ENCODE measurements around the gene KRT2.
A peak's percentile ranks its signal among the peaks of the same experiment; 100 is the strongest.

KRT2 gene

GRCh38 chr12:52691076-52691840 is 39.2 kb upstream of the KRT2 start:
- H2BK15ac ChIP-seq (ENCODE audit: low read depth, poor library complexity, severe bottlenecking): no peak overlapping the region
- DNase-seq: no peak
- no peak overlapping the region for H4K8ac ChIP-seq (ENCODE audit: low read length)
- no peaks in the 10 kb centered on the region for H3K9me3 ChIP-seq (ENCODE audit: control insufficient read depth, low read length)
- peaks cover 4% of the 10 kb centered on the region for H3K4me1 ChIP-seq (ENCODE audit: control insufficient read depth, insufficient read depth, low read depth, low read length)
- no peaks in the 10 kb centered on the region for H3K36me3 ChIP-seq (ENCODE audit: control insufficient read depth in 1 of 2, insufficient read depth in 2 of 2, low read depth in 1 of 2, low read length in 2 of 2)
- H2BK5ac ChIP-seq (ENCODE audit: low read depth, low read length, poor library complexity, severe bottlenecking): no peak overlapping the region
- H3K18ac ChIP-seq (ENCODE audit: low read depth in 1 of 2, low read length in 2 of 2): no peak overlapping the region
- H3K9ac ChIP-seq (ENCODE audit: low read length): no peak overlapping the region
- peak overlapping the region; percentile 60 for H3K4me2 ChIP-seq (ENCODE audit: low read length, poor library complexity, severe bottlenecking)
- no peak overlapping the region for H2BK120ac ChIP-seq (ENCODE audit: low read depth, low read length)
- H2AFZ ChIP-seq (ENCODE audit: low read depth, low read length): no peak overlapping the region
- no peaks in the 10 kb centered on the region for H3K79me1 ChIP-seq (replicated peaks; ENCODE audit: low read length, poor library complexity, severe bottlenecking)
- H3K4me3 ChIP-seq (ENCODE audit: insufficient read depth in 1 of 2, low read depth in 1 of 2, low read length in 2 of 2): peak overlapping the region in 1 of 2 experiments; percentile 47
- no peak overlapping the region for H2BK12ac ChIP-seq (ENCODE audit: low read length in 2 of 2)
- H3K23ac ChIP-seq (ENCODE audit: low read length in 2 of 2): no peak overlapping the region
- H3K27ac ChIP-seq (ENCODE audit: low read length, poor library complexity, severe bottlenecking): no peak overlapping the region
- 8% methylated on average over 44 of the region's 45 CpGs for WGBS
- no peak overlapping the region for H4K91ac ChIP-seq (ENCODE audit: low read length)
- peak overlapping the region in 1 of 2 experiments; percentile 92 for H3K14ac ChIP-seq (ENCODE audit: low read length in 2 of 2)
- no peak overlapping the region for H3K4ac ChIP-seq (ENCODE audit: low read depth in 1 of 2, low read length in 2 of 2)
- H2AK5ac ChIP-seq (ENCODE audit: low read length, severe bottlenecking): no peak overlapping the region
- H3K27me3 ChIP-seq (ENCODE audit: control insufficient read depth in 1 of 2, insufficient read depth in 1 of 2, low read length in 2 of 2): peaks cover 72 to 95% of the 10 kb centered on the region in 2 experiments

- peak overlapping the region in 1 of 2 experiments; percentile 47 for H3K4me3 ChIP-seq (ENCODE audit: insufficient read depth in 1 of 2, low read depth in 1 of 2, low read length in 2 of 2)
- H3K27ac ChIP-seq (ENCODE audit: low read length, poor library complexity, severe bottlenecking): no peak overlapping the region
- H3K36me3 ChIP-seq (ENCODE audit: control insufficient read depth in 1 of 2, insufficient read depth in 2 of 2, low read depth in 1 of 2, low read length in 2 of 2): no peaks in the 10 kb centered on the region
- H3K9me3 ChIP-seq (ENCODE audit: control insufficient read depth, low read length): no peaks in the 10 kb centered on the region
- no peak overlapping the region for H3K4me2 ChIP-seq (ENCODE audit: low read length, poor library complexity, severe bottlenecking)
- peak overlapping the region in 1 of 2 experiments; percentile 26 for H3K23ac ChIP-seq (ENCODE audit: low read length in 2 of 2)
- peaks cover 4% of the 10 kb centered on the region for H3K4me1 ChIP-seq (ENCODE audit: control insufficient read depth, insufficient read depth, low read depth, low read length)
- no peak overlapping the region for H2BK12ac ChIP-seq (ENCODE audit: low read length in 2 of 2)
- WGBS: 54% methylated on average over 8 of the region's 8 CpGs
- H2AK5ac ChIP-seq (ENCODE audit: low read length, severe bottlenecking): no peak overlapping the region
- H4K91ac ChIP-seq (ENCODE audit: low read length): no peak overlapping the region
- no peak overlapping the region for H3K18ac ChIP-seq (ENCODE audit: low read depth in 1 of 2, low read length in 2 of 2)
- no peak overlapping the region for H3K4ac ChIP-seq (ENCODE audit: low read depth in 1 of 2, low read length in 2 of 2)
- H3K14ac ChIP-seq (ENCODE audit: low read length in 2 of 2): no peak overlapping the region
- no peak overlapping the region for H2BK15ac ChIP-seq (ENCODE audit: low read depth, poor library complexity, severe bottlenecking)
- no peak for DNase-seq
- no peak overlapping the region for H2BK120ac ChIP-seq (ENCODE audit: low read depth, low read length)
- no peak overlapping the region for H3K9ac ChIP-seq (ENCODE audit: low read length)
- H3K27me3 ChIP-seq (ENCODE audit: control insufficient read depth in 1 of 2, insufficient read depth in 1 of 2, low read length in 2 of 2): peaks cover 77 to 95% of the 10 kb centered on the region in 2 experiments
- H4K8ac ChIP-seq (ENCODE audit: low read length): no peak overlapping the region
- H3K79me1 ChIP-seq (replicated peaks; ENCODE audit: low read length, poor library complexity, severe bottlenecking): no peaks in the 10 kb centered on the region
- H2AFZ ChIP-seq (ENCODE audit: low read depth, low read length): no peak overlapping the region
- H2BK5ac ChIP-seq (ENCODE audit: low read depth, low read length, poor library complexity, severe bottlenecking): no peak overlapping the region
Observed at GRCh38 chr12:52690351-52691075, 38.5 kb upstream of the KRT2 start.

- Histone ChIP-seq H3K18ac (ENCODE audit: low read depth in 1 of 2, low read length in 2 of 2) (no peak overlapping the region), H2BK12ac (ENCODE audit: low read length in 2 of 2) (no peak overlapping the region), H3K36me3 (ENCODE audit: control insufficient read depth in 1 of 2, insufficient read depth in 2 of 2, low read depth in 1 of 2, low read length in 2 of 2) (no peaks in the 10 kb centered on the region), H2AFZ (ENCODE audit: low read depth, low read length) (no peak overlapping the region), H2BK120ac (ENCODE audit: low read depth, low read length) (no peak overlapping the region), H4K91ac (ENCODE audit: low read length) (no peak overlapping the region), H2AK5ac (ENCODE audit: low read length, severe bottlenecking) (no peak overlapping the region), H3K27me3 (ENCODE audit: control insufficient read depth in 1 of 2, insufficient read depth in 1 of 2, low read length in 2 of 2) (peaks cover 79 to 93% of the 10 kb centered on the region in 2 experiments), H3K27ac (ENCODE audit: low read length, poor library complexity, severe bottlenecking) (no peak overlapping the region), H3K14ac (ENCODE audit: low read length in 2 of 2) (no peak overlapping the region), H3K4me3 (ENCODE audit: insufficient read depth in 1 of 2, low read depth in 1 of 2, low read length in 2 of 2) (no peak overlapping the region), H2BK5ac (ENCODE audit: low read depth, low read length, poor library complexity, severe bottlenecking) (no peak overlapping the region), H3K9ac (ENCODE audit: low read length) (no peak overlapping the region), H3K4me2 (ENCODE audit: low read length, poor library complexity, severe bottlenecking) (no peak overlapping the region), H2BK15ac (ENCODE audit: low read depth, poor library complexity, severe bottlenecking) (no peak overlapping the region), H3K4ac (ENCODE audit: low read depth in 1 of 2, low read length in 2 of 2) (no peak overlapping the region), H3K79me1 (replicated peaks; ENCODE audit: low read length, poor library complexity, severe bottlenecking) (no peaks in the 10 kb centered on the region), H3K23ac (ENCODE audit: low read length in 2 of 2) (no peak overlapping the region), H3K9me3 (ENCODE audit: control insufficient read depth, low read length) (no peaks in the 10 kb centered on the region), H4K8ac (ENCODE audit: low read length) (no peak overlapping the region), H3K4me1 (ENCODE audit: control insufficient read depth, insufficient read depth, low read depth, low read length) (peaks cover 4% of the 10 kb centered on the region)
- no peak for DNase-seq
- WGBS: 56% methylated on average over 1 of the region's 1 CpG
Observed at GRCh38 chr12:52689936-52690335, 37.9 kb upstream of the KRT2 start.

- Histone ChIP-seq H3K36me3 (ENCODE audit: control insufficient read depth in 1 of 2, insufficient read depth in 2 of 2, low read depth in 1 of 2, low read length in 2 of 2) (no peaks in the 10 kb centered on the region), H2BK15ac (ENCODE audit: low read depth, poor library complexity, severe bottlenecking) (no peak overlapping the region), H3K14ac (ENCODE audit: low read length in 2 of 2) (no peak overlapping the region), H3K27me3 (ENCODE audit: control insufficient read depth in 1 of 2, insufficient read depth in 1 of 2, low read length in 2 of 2) (peaks cover 84 to 91% of the 10 kb centered on the region in 2 experiments), H3K4ac (ENCODE audit: low read depth in 1 of 2, low read length in 2 of 2) (no peak overlapping the region), H3K23ac (ENCODE audit: low read length in 2 of 2) (no peak overlapping the region), H4K91ac (ENCODE audit: low read length) (no peak overlapping the region), H3K9me3 (ENCODE audit: control insufficient read depth, low read length) (no peaks in the 10 kb centered on the region), H3K27ac (ENCODE audit: low read length, poor library complexity, severe bottlenecking) (no peak overlapping the region), H3K9ac (ENCODE audit: low read length) (no peak overlapping the region), H3K18ac (ENCODE audit: low read depth in 1 of 2, low read length in 2 of 2) (no peak overlapping the region), H2BK120ac (ENCODE audit: low read depth, low read length) (no peak overlapping the region), H3K4me3 (ENCODE audit: insufficient read depth in 1 of 2, low read depth in 1 of 2, low read length in 2 of 2) (no peak overlapping the region), H2BK12ac (ENCODE audit: low read length in 2 of 2) (no peak overlapping the region), H2BK5ac (ENCODE audit: low read depth, low read length, poor library complexity, severe bottlenecking) (no peak overlapping the region), H4K8ac (ENCODE audit: low read length) (no peak overlapping the region), H2AK5ac (ENCODE audit: low read length, severe bottlenecking) (no peak overlapping the region), H2AFZ (ENCODE audit: low read depth, low read length) (no peak overlapping the region), H3K79me1 (replicated peaks; ENCODE audit: low read length, poor library complexity, severe bottlenecking) (no peaks in the 10 kb centered on the region), H3K4me1 (ENCODE audit: control insufficient read depth, insufficient read depth, low read depth, low read length) (peaks cover 4% of the 10 kb centered on the region), H3K4me2 (ENCODE audit: low read length, poor library complexity, severe bottlenecking) (no peak overlapping the region)
- DNase-seq: no peak
Observed at GRCh38 chr12:52689239-52689638, 37.2 kb upstream of the KRT2 start.

Data from mesenchymal stem cell (in vitro differentiated cells and primary cell).